GM19351 (cell line): Measurements from ENCODE around the gene TXNDC17.
"Not testable (repeated sequence)": the region's sequence is repeated elsewhere in the genome, so short reads cannot be mapped to it uniquely, and the experiment has no call there.

ENCODE experiments used
- ATAC-seq: cut with Tn5 transposase; IDR thresholded peaks from one replicate; pipeline ENCODE4 v1.9.1; 2021; ENCODE audit warnings: mild to moderate bottlenecking, moderate library complexity; ENCODE audit not compliant: unreplicated experiment

TXNDC17 gene

GRCh38 chr17:6682339-6682738 is 41.5 kb downstream of the TXNDC17 start:
- ATAC-seq, result no peak

GRCh38 chr17:6683081-6683684 is 42.3 kb downstream of the TXNDC17 start:
- ATAC-seq, result no peak

- no peak for ATAC-seq
Measured at GRCh38 chr17:6683730-6684459, 43.0 kb downstream of the TXNDC17 start.

- no peak for ATAC-seq
Measured at GRCh38 chr17:6684460-6684783, 43.6 kb downstream of the TXNDC17 start.

- ATAC-seq, result no peak
Measured at GRCh38 chr17:6684881-6685767, 44.3 kb downstream of the TXNDC17 start.

GRCh38 chr17:6686026-6686425 is 45.2 kb downstream of the TXNDC17 start:
- no peak for ATAC-seq

GRCh38 chr17:6688944-6689343 is 48.1 kb downstream of the TXNDC17 start:
- no peak for ATAC-seq

GRCh38 chr17:6690641-6691040 is 49.8 kb downstream of the TXNDC17 start:
- no peak for ATAC-seq

- no peak for ATAC-seq
Measured at GRCh38 chr17:6691546-6691945, 50.7 kb downstream of the TXNDC17 start.

- ATAC-seq, result not testable (repeated sequence)
Measured at GRCh38 chr17:6691958-6692357, 51.1 kb downstream of the TXNDC17 start.
